GM21528 (cell line): ENCODE results near the gene OR5F1.

Source experiments
- ATAC-seq: cut with Tn5 transposase; IDR thresholded peaks from one replicate; pipeline ENCODE4 v1.9.1; 2021; ENCODE audit warnings: mild to moderate bottlenecking, moderate library complexity; ENCODE audit not compliant: unreplicated experiment, low FRiP score

OR5F1 gene

DNA sequence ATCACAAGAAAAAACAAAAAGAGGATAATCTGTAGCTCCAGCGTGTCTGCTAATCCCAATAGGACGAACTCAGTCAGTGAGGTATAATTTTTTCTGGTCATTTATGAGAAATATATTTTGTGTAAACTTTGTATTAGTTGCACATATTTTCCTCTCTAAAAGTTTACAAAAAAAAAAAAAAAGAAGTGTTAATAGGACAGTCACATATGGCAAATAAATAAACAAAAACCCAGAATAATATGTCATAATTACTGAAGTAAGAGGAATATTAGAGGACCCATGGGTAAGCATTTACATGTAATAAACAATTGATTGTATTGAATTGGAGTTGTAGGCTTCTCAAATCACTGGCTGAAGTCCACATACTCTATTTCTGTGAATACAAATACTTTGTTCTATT, at the start of gene OR5F1:
OR5F1 (minus strand) TSS at position 101 of the 400 bp plus-strand sequence; CDS start at position 101, 0 bp downstream.
- ATAC-seq, result no peak

DNA sequence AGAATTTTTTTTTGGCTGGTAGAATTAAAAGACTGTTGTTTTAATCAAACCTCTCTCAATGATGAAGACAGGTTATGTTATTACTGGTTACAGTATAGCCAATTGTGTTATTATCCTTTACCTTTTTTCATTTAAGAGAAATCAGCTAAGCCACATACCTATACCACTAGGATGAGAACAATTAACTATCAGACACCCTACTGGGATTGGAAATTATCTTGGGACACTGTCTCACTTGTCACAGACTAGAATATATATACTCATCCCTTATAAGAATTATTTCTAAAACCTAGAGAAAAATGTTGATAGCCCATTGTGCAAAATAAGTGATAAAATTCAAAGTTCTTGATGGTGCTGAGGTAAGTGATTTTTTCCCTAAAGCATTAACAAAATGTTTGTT, 32.9 kb upstream of the OR5F1 start, which contains the start of gene OR5AS1:
OR5AS1 (plus strand) TSS at position 301 of the 400 bp plus-strand sequence. CDS start 2,765 bp downstream, outside the sequence.
- ATAC-seq, result no peak

- no peak for ATAC-seq
Observed at GRCh38 chr11:56013805-56014204, 19.4 kb upstream of the OR5F1 start.

DNA sequence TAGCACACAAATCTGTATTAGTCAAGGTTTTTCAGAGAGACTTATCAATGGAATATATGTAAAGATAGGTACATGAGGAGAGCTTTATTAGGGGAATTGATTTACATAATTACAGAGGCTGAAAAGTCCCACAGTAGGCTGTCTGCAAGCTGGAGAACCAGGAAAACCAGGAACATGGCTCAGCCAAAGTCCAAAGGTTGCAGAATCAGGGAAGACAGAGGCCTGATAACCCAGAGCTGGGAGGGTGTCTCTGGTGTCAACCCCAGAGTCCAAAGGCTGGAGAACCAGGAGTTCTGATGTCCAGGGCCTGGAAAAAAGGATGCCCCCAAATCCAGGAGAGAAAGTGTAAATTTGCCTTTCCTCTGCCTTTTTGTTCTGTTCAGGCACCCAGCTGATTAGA, 16.3 kb upstream of the OR5F1 start:
- no peak for ATAC-seq

DNA sequence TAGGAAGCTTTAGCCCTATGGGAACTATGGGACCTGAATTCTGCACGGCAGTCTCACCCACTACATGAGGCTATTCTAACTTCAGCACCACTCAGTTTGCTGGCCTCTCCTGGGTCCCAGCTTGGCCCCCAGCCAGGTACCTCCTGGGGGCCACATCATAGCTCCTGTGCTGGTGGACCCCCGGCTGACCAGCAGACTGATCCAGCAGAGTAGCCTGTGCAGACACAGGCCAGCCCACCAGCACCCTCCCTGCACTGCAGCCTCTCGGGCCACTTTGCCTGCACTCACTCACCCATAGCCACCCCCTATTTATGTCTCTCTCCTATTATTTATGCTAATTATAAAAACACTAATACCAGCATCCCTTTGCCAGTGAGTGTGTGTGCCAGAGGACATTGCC, 23.5 kb downstream of the OR5F1 start:
- no peak for ATAC-seq

DNA sequence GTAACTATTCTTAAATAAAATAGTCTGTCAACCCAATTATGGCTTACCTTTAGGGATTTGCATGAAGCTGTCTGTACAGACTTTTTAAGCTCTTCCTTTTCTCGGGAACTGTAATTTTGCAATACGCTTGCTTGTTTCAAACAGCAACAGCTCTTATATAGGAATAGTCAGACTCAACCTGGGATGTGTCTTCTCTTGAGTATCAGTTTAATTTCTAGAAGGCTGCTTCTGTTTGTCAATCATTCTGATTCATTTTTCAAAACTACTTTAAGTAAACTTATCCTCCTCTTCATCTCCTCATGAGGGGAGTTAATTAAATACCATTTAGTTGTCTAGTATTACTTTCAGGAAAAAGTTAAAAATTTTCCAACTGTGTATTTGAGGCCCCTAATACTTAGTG, 24.6 kb downstream of the OR5F1 start, which contains the start of gene OR10AG1:
OR10AG1 (minus strand) TSS at position 101 of the 400 bp plus-strand sequence; CDS start at position 63, 38 bp downstream.
- ATAC-seq, result no peak

DNA sequence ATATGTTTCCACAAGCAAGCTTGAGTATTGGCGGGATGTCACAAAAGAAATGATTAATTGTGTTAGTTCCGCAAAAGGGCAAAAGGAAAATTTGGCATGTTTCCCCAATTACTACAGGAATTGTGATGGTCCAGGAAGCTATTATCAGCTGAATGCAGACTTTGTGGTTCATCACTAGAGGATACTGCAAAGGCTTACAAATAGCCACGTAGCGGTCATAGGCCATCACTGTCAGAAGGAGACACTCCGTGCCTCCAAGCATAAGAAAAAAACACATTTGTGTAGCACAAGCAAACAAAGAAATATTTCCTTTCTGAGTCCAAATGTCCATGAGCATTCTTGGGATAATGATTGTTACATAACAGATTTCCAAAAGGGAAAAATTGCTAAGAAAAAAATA, 26.5 kb downstream of the OR5F1 start:
- no peak for ATAC-seq

DNA sequence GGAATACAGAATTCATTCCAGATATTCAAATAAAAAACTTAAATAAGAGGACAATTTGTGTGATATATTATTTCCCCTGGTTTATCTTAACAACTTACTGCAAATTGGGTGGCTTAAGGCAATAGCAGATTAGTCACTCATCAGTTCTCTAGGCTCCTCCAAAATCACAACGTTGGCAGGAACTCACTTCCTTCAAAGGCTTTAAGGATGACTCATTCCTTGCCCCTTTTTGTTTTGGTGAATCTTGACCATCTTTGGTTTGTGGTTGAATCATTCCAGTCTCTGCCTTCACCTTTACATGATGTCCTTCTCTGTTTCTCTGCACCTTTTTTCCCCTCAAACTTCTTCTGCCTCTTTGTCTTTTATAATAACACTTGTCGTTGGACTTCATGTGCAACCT, 28.0 kb downstream of the OR5F1 start:
- ATAC-seq, result no peak

GRCh38 chr11:55956521-55956920, 37.9 kb downstream of the OR5F1 start:
- no peak for ATAC-seq

GRCh38 chr11:55949330-55949729, 45.1 kb downstream of the OR5F1 start:
- ATAC-seq, result no peak
